Stomach (tissue), 4 donors: Measurements from ENCODE around the gene SSMEM1.

Source experiments
- EP300 ChIP-seq: sonication (generic); formaldehyde crosslinking; IDR thresholded peaks from one replicate; pipeline ENCODE4 v1.6.1; 2017; ENCODE audit warnings: antibody characterized with exemption
- TF ChIP-seq, protein P1 (sequence below), 7 experiments: fragments of 450-650 bp in 4 of 7; fragments of 200-600 bp in 3 of 7; sonication (generic) in 3 of 7; IDR thresholded peaks; one replicate each; pipeline ENCODE4 v1.5.1; 2016 to 2019; ENCODE audit warnings: antibody characterized with exemption in 7 of 7, control low read depth in 2 of 7, mild to moderate bottlenecking in 1 of 7

DNA sequence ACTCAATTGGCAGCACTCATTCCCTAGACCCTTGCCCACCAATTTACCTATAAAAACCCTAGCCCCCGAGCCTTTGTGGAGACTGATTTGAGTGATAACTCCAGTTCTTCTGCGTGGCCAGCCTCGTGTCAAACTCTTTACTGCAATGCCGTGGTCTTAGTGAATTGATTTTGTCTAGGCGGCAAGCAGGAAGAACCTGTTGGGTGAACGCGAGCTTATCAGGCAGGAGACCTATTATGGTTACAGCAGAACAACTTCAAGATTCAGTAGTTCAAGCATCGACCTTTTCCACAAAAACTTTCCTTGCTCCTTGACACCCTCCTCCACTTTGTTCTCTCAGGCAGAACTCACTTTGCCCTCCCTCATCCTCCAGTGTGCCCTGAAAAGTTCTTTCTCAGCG, 12.2 kb downstream of the SSMEM1 start:
- TF ChIP-seq, protein P1, sequence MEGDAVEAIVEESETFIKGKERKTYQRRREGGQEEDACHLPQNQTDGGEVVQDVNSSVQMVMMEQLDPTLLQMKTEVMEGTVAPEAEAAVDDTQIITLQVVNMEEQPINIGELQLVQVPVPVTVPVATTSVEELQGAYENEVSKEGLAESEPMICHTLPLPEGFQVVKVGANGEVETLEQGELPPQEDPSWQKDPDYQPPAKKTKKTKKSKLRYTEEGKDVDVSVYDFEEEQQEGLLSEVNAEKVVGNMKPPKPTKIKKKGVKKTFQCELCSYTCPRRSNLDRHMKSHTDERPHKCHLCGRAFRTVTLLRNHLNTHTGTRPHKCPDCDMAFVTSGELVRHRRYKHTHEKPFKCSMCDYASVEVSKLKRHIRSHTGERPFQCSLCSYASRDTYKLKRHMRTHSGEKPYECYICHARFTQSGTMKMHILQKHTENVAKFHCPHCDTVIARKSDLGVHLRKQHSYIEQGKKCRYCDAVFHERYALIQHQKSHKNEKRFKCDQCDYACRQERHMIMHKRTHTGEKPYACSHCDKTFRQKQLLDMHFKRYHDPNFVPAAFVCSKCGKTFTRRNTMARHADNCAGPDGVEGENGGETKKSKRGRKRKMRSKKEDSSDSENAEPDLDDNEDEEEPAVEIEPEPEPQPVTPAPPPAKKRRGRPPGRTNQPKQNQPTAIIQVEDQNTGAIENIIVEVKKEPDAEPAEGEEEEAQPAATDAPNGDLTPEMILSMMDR (IDR thresholded peaks at IDR 0.05) = no peak
- TF ChIP-seq EP300 = no peak
